ENCODE data around the gene H6PD. TPM values are rescaled to one million over a fixed set of nuclear protein-coding genes. Genes with fewer than 3 reads are reported as not detected.
"Not testable (repeated sequence)": the region's sequence is repeated elsewhere in the genome, so short reads cannot be mapped to it uniquely, and the experiment has no call there.

H6PD gene
- total and polyA plus RNA-seq, 4 donors: 15.2 to 22.1 (median 17.9) TPM

- 0% methylated on average over 43 of the region's 43 CpGs for WGBS (ENCODE audit: insufficient coverage)
- DNase-seq (ENCODE audit: low read depth in 4 of 6, low spot score in 6 of 6): no peak
- Histone ChIP-seq H3K4me1 (ENCODE audit: control insufficient read depth, insufficient read depth, low read length) (peaks cover 30% of the 10 kb centered on the region), H3K4me3 (ENCODE audit: low read depth, low read length) (peak overlapping the region; percentile 79), H3K36me3 (ENCODE audit: control insufficient read depth, insufficient read depth, low read length) (no peaks in the 10 kb centered on the region), H3K27ac (ENCODE audit: low read depth, low read length) (no peak overlapping the region), H3K9me3 (ENCODE audit: control insufficient read depth, insufficient read depth, low read length) (peaks cover 3% of the 10 kb centered on the region), H3K27me3 (ENCODE audit: control insufficient read depth, insufficient read depth, low read length) (no peaks in the 10 kb centered on the region)
These were observed 58.6 kb downstream of the H6PD start for GRCh38 chr1:9293241-9293532.

GRCh38 chr1:9293533-9294404 is 59.2 kb downstream of the H6PD start:
- no peaks in the 10 kb centered on the region for H3K27me3 ChIP-seq (ENCODE audit: control insufficient read depth, insufficient read depth, low read length)
- peaks cover 30% of the 10 kb centered on the region for H3K4me1 ChIP-seq (ENCODE audit: control insufficient read depth, insufficient read depth, low read length)
- H3K4me3 ChIP-seq (ENCODE audit: low read depth, low read length): peak overlapping the region; percentile 79
- DNase-seq (ENCODE audit: low read depth in 4 of 6, low spot score in 6 of 6): peak in 2 of 6 donors; percentile 46
- H3K27ac ChIP-seq (ENCODE audit: low read depth, low read length): peak overlapping the region; percentile 59
- no peaks in the 10 kb centered on the region for H3K36me3 ChIP-seq (ENCODE audit: control insufficient read depth, insufficient read depth, low read length)
- no peaks in the 10 kb centered on the region for H3K9me3 ChIP-seq (ENCODE audit: control insufficient read depth, insufficient read depth, low read length)
- 3% methylated on average over 39 of the region's 41 CpGs for WGBS (ENCODE audit: insufficient coverage)

GRCh38 chr1:9294405-9294773 is 59.8 kb downstream of the H6PD start:
- H3K27ac ChIP-seq (ENCODE audit: low read depth, low read length): no peak overlapping the region
- H3K27me3 ChIP-seq (ENCODE audit: control insufficient read depth, insufficient read depth, low read length): no peaks in the 10 kb centered on the region
- H3K4me1 ChIP-seq (ENCODE audit: control insufficient read depth, insufficient read depth, low read length): peaks cover 30% of the 10 kb centered on the region
- no peaks in the 10 kb centered on the region for H3K36me3 ChIP-seq (ENCODE audit: control insufficient read depth, insufficient read depth, low read length)
- WGBS (ENCODE audit: insufficient coverage): no CpG with 5 or more reads among the region's 6 CpGs
- DNase-seq (ENCODE audit: low read depth in 4 of 6, low spot score in 6 of 6): no peak
- H3K9me3 ChIP-seq (ENCODE audit: control insufficient read depth, insufficient read depth, low read length): no peaks in the 10 kb centered on the region
- H3K4me3 ChIP-seq (ENCODE audit: low read depth, low read length): peak overlapping the region; percentile 79

GRCh38 chr1:9294910-9295636 is 60.5 kb downstream of the H6PD start:
- no peaks in the 10 kb centered on the region for H3K9me3 ChIP-seq (ENCODE audit: control insufficient read depth, insufficient read depth, low read length)
- H3K27ac ChIP-seq (ENCODE audit: low read depth, low read length): no peak overlapping the region
- H3K27me3 ChIP-seq (ENCODE audit: control insufficient read depth, insufficient read depth, low read length): no peaks in the 10 kb centered on the region
- peak overlapping the region; percentile 1 for H3K4me3 ChIP-seq (ENCODE audit: low read depth, low read length)
- DNase-seq (ENCODE audit: low read depth in 4 of 6, low spot score in 6 of 6): peak in 2 of 6 donors; percentile 53 to 56
- WGBS (ENCODE audit: insufficient coverage): 55% methylated on average over 5 of the region's 10 CpGs
- H3K4me1 ChIP-seq (ENCODE audit: control insufficient read depth, insufficient read depth, low read length): peaks cover 30% of the 10 kb centered on the region
- H3K36me3 ChIP-seq (ENCODE audit: control insufficient read depth, insufficient read depth, low read length): no peaks in the 10 kb centered on the region

GRCh38 chr1:9295884-9296283 is 61.3 kb downstream of the H6PD start:
- Histone ChIP-seq H3K4me3 (ENCODE audit: low read depth, low read length) (no peak overlapping the region), H3K36me3 (ENCODE audit: control insufficient read depth, insufficient read depth, low read length) (no peaks in the 10 kb centered on the region), H3K4me1 (ENCODE audit: control insufficient read depth, insufficient read depth, low read length) (peaks cover 30% of the 10 kb centered on the region), H3K27ac (ENCODE audit: low read depth, low read length) (no peak overlapping the region), H3K27me3 (ENCODE audit: control insufficient read depth, insufficient read depth, low read length) (no peaks in the 10 kb centered on the region), H3K9me3 (ENCODE audit: control insufficient read depth, insufficient read depth, low read length) (no peaks in the 10 kb centered on the region)
- WGBS (ENCODE audit: insufficient coverage): 86% methylated on average over 9 of the region's 9 CpGs
- no peak for DNase-seq (ENCODE audit: low read depth in 4 of 6, low spot score in 6 of 6)

- no peak for DNase-seq (ENCODE audit: low read depth in 4 of 6, low spot score in 6 of 6)
- WGBS (ENCODE audit: insufficient coverage): 85% methylated on average over 6 of the region's 6 CpGs
- H3K9me3 ChIP-seq (ENCODE audit: control insufficient read depth, insufficient read depth, low read length): no peaks in the 10 kb centered on the region
- H3K27me3 ChIP-seq (ENCODE audit: control insufficient read depth, insufficient read depth, low read length): no peaks in the 10 kb centered on the region
- no peak overlapping the region for H3K27ac ChIP-seq (ENCODE audit: low read depth, low read length)
- H3K36me3 ChIP-seq (ENCODE audit: control insufficient read depth, insufficient read depth, low read length): no peaks in the 10 kb centered on the region
- H3K4me1 ChIP-seq (ENCODE audit: control insufficient read depth, insufficient read depth, low read length): peaks cover 26% of the 10 kb centered on the region
- H3K4me3 ChIP-seq (ENCODE audit: low read depth, low read length): no peak overlapping the region
These were observed 62.3 kb downstream of the H6PD start for GRCh38 chr1:9296850-9297249.

- Histone ChIP-seq H3K9me3 (ENCODE audit: control insufficient read depth, insufficient read depth, low read length) (no peaks in the 10 kb centered on the region), H3K27ac (ENCODE audit: low read depth, low read length) (no peak overlapping the region), H3K4me1 (ENCODE audit: control insufficient read depth, insufficient read depth, low read length) (peaks cover 26% of the 10 kb centered on the region), H3K27me3 (ENCODE audit: control insufficient read depth, insufficient read depth, low read length) (no peaks in the 10 kb centered on the region), H3K4me3 (ENCODE audit: low read depth, low read length) (no peak overlapping the region), H3K36me3 (ENCODE audit: control insufficient read depth, insufficient read depth, low read length) (no peaks in the 10 kb centered on the region)
- no peak for DNase-seq (ENCODE audit: low read depth in 4 of 6, low spot score in 6 of 6)
- WGBS (ENCODE audit: insufficient coverage): 77% methylated on average over 8 of the region's 9 CpGs
These were observed 63.3 kb downstream of the H6PD start for GRCh38 chr1:9297831-9298230.

- H3K27me3 ChIP-seq (ENCODE audit: control insufficient read depth, insufficient read depth, low read length): no peaks in the 10 kb centered on the region
- no peak overlapping the region for H3K27ac ChIP-seq (ENCODE audit: low read depth, low read length)
- H3K9me3 ChIP-seq (ENCODE audit: control insufficient read depth, insufficient read depth, low read length): no peaks in the 10 kb centered on the region
- no peak for DNase-seq (ENCODE audit: low read depth in 4 of 6, low spot score in 6 of 6)
- 58% methylated on average over 2 of the region's 3 CpGs for WGBS (ENCODE audit: insufficient coverage)
- H3K36me3 ChIP-seq (ENCODE audit: control insufficient read depth, insufficient read depth, low read length): no peaks in the 10 kb centered on the region
- peaks cover 28% of the 10 kb centered on the region for H3K4me1 ChIP-seq (ENCODE audit: control insufficient read depth, insufficient read depth, low read length)
- H3K4me3 ChIP-seq (ENCODE audit: low read depth, low read length): no peak overlapping the region
These were observed 63.7 kb downstream of the H6PD start for GRCh38 chr1:9298282-9298681.

GRCh38 chr1:9299571-9300541 is 65.3 kb downstream of the H6PD start:
- peaks cover 21% of the 10 kb centered on the region for H3K4me1 ChIP-seq (ENCODE audit: control insufficient read depth, insufficient read depth, low read length)
- H3K4me3 ChIP-seq (ENCODE audit: low read depth, low read length); H3K36me3 ChIP-seq (ENCODE audit: control insufficient read depth, insufficient read depth, low read length); DNase-seq (ENCODE audit: low read depth in 4 of 6, low spot score in 6 of 6); H3K9me3 ChIP-seq (ENCODE audit: control insufficient read depth, insufficient read depth, low read length); H3K27me3 ChIP-seq (ENCODE audit: control insufficient read depth, insufficient read depth, low read length); H3K27ac ChIP-seq (ENCODE audit: low read depth, low read length): not testable (repeated sequence)
- WGBS (ENCODE audit: insufficient coverage): 94% methylated on average over 9 of the region's 16 CpGs

All from spinal cord (tissue), 10 donors.